Trophoblast cell (in vitro differentiated cells and primary cell): ENCODE results near the gene RNU1-3.
A peak's percentile ranks its signal among the peaks of the same experiment; 100 is the strongest.
"Not testable (repeated sequence)": the region's sequence is repeated elsewhere in the genome, so short reads cannot be mapped to it uniquely, and the experiment has no call there.

Source experiments
- DNase-seq, 2 donors: peaks; one replicate each; pipeline ENCODE4 v3.0.0-alpha.2; 2016
- H2AFZ ChIP-seq: 2 replicates; pipeline ENCODE4 v1.6.1; 2013; ENCODE audit warnings: low read length, moderate library complexity, mild to moderate bottlenecking; ENCODE audit not compliant: insufficient read depth, poor library complexity
- H2AK5ac ChIP-seq: 2 replicates; pipeline ENCODE4 v1.6.1; 2013; ENCODE audit warnings: mild to moderate bottlenecking, low read length
- H2BK120ac ChIP-seq: 2 replicates; pipeline ENCODE4 v1.6.1; 2013; ENCODE audit warnings: low read length, mild to moderate bottlenecking, moderate library complexity; ENCODE audit not compliant: insufficient read depth, poor library complexity
- H2BK12ac ChIP-seq: 2 replicates; pipeline ENCODE4 v1.6.1; 2013; ENCODE audit warnings: mild to moderate bottlenecking, low read length, moderate library complexity
- H2BK5ac ChIP-seq: 2 replicates; pipeline ENCODE4 v1.6.1; 2013; ENCODE audit warnings: low read length, low read depth, moderate library complexity, mild to moderate bottlenecking; ENCODE audit not compliant: poor library complexity
- H3K14ac ChIP-seq: 2 replicates; pipeline ENCODE4 v1.6.1; 2013; ENCODE audit warnings: mild to moderate bottlenecking, low read length
- H3K18ac ChIP-seq: 2 replicates; pipeline ENCODE4 v1.6.1; 2013; ENCODE audit warnings: mild to moderate bottlenecking, low read length
- H3K23ac ChIP-seq: 2 replicates; pipeline ENCODE4 v1.6.1; 2013; ENCODE audit warnings: low read length
- H3K27ac ChIP-seq: 2 replicates; pipeline ENCODE4 v1.5.1; 2013; ENCODE audit warnings: low read depth, mild to moderate bottlenecking, inconsistent platforms, low read length, moderate library complexity
- H3K27me3 ChIP-seq: 2 replicates; pipeline ENCODE4 v1.6.1; 2013; ENCODE audit warnings: inconsistent platforms, mild to moderate bottlenecking, low read length, moderate library complexity; ENCODE audit not compliant: insufficient read depth
- H3K36me3 ChIP-seq, 2 experiments: 1 replicate in 1 of 2; 2 replicates in 1 of 2; pipeline ENCODE4 v1.6.1; 2013; ENCODE audit warnings: low read length in 2 of 2, mild to moderate bottlenecking in 2 of 2, moderate library complexity in 1 of 2; ENCODE audit not compliant: insufficient read depth in 2 of 2, control insufficient read depth in 1 of 2
- H3K4ac ChIP-seq: 2 replicates; pipeline ENCODE4 v1.6.1; 2013; ENCODE audit warnings: low read depth, mild to moderate bottlenecking, low read length, moderate library complexity
- H3K4me1 ChIP-seq, 2 experiments: 1 replicate in 1 of 2; 2 replicates in 1 of 2; pipeline ENCODE4 v1.6.1; 2013; ENCODE audit warnings: low read length in 2 of 2, mild to moderate bottlenecking in 2 of 2, moderate library complexity in 1 of 2; ENCODE audit not compliant: insufficient read depth in 2 of 2, control insufficient read depth in 1 of 2
- H3K4me2 ChIP-seq: 2 replicates; pipeline ENCODE4 v1.6.1; 2013; ENCODE audit warnings: inconsistent platforms, mild to moderate bottlenecking, low read length, moderate library complexity
- H3K4me3 ChIP-seq: 2 replicates; pipeline ENCODE4 v1.5.1; 2013; ENCODE audit warnings: mild to moderate bottlenecking, low read depth, low read length, inconsistent platforms
- H3K79me1 ChIP-seq: one replicate; pipeline ENCODE4 v1.6.1; 2013; ENCODE audit warnings: low read length
- H3K79me2 ChIP-seq: 2 replicates; pipeline ENCODE4 v1.6.1; 2013; ENCODE audit warnings: low read length, mild to moderate bottlenecking; ENCODE audit not compliant: control insufficient read depth, insufficient read depth, poor library complexity
- H3K9ac ChIP-seq: 2 replicates; pipeline ENCODE4 v1.6.1; 2013; ENCODE audit warnings: mild to moderate bottlenecking, low read length
- H3K9me3 ChIP-seq: 2 replicates; pipeline ENCODE4 v1.6.1; 2013; ENCODE audit warnings: low read depth, mild to moderate bottlenecking, control low read depth, inconsistent platforms, low read length; ENCODE audit not compliant: insufficient read depth
- H4K12ac ChIP-seq: 2 replicates; pipeline ENCODE4 v1.6.1; 2013; ENCODE audit warnings: low read depth, mild to moderate bottlenecking, low read length, moderate library complexity
- H4K8ac ChIP-seq: 2 replicates; pipeline ENCODE4 v1.6.1; 2013; ENCODE audit warnings: low read depth, mild to moderate bottlenecking, low read length, moderate library complexity
- H4K91ac ChIP-seq: one replicate; pipeline ENCODE4 v1.6.1; 2013; ENCODE audit warnings: low read depth, mild to moderate bottlenecking, low read length, moderate library complexity
- WGBS: extraction: QIAGEN DNeasy Blood & Tissue Kit; methylation state at CpG from one replicate; pipeline ENCODE4 v1.1.7; 2013; ENCODE audit warnings: missing lambda C conversion rate; ENCODE audit not compliant: insufficient read length, insufficient coverage; ENCODE audit errors: extremely low coverage; 5-methylcytosine and 5-hydroxymethylcytosine counted together

The RNU1-3 gene

GRCh38 chr1:16712131-16712530 is 45.4 kb upstream of the RNU1-3 start:
- not testable (repeated sequence) for H4K12ac ChIP-seq, H3K27me3 ChIP-seq, H3K18ac ChIP-seq, H3K9me3 ChIP-seq, H4K8ac ChIP-seq, DNase-seq, H3K79me2 ChIP-seq, H3K36me3 ChIP-seq, H3K4ac ChIP-seq, H3K14ac ChIP-seq, H4K91ac ChIP-seq, H2BK120ac ChIP-seq, H3K79me1 ChIP-seq, H2BK5ac ChIP-seq, H3K9ac ChIP-seq, H2AK5ac ChIP-seq, H3K4me2 ChIP-seq, H3K23ac ChIP-seq, H3K4me3 ChIP-seq, H2AFZ ChIP-seq, H3K27ac ChIP-seq
- Histone ChIP-seq H3K4me1 (peaks cover 10% of the 10 kb centered on the region in 2 experiments), H2BK12ac (peak overlapping the region; percentile 76)
- WGBS, result no CpG with 5 or more reads among the region's 5 CpGs

DNA sequence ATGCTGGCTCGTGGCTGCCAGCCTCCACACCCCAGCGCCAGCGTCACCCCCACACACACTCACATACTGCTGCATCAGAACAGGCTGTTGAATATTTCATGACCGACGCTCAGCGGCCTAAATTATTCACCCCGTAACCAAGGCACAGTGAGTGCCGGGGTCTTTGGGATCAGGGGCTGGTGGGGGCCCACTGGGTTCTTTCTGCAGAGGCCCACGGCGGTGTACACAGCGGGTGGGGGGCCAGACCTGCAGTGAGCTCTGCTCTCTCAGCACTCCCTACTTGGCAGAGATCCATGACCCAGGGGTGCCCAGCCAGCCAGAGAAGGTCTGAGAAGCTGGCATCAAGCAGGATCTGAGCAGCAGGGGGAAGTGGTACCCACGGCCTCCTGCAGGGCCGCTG is 43.9 kb upstream of the RNU1-3 start:
- no CpG with 5 or more reads among the region's 13 CpGs for WGBS
- H3K9ac ChIP-seq, H4K8ac ChIP-seq, H3K36me3 ChIP-seq, H3K4me2 ChIP-seq, DNase-seq, H3K4me3 ChIP-seq, H3K18ac ChIP-seq, H3K79me1 ChIP-seq, H3K9me3 ChIP-seq, H3K27me3 ChIP-seq, H2AK5ac ChIP-seq, H2BK120ac ChIP-seq, H3K4ac ChIP-seq, H4K91ac ChIP-seq, H2BK12ac ChIP-seq, H3K4me1 ChIP-seq, H3K27ac ChIP-seq, H2AFZ ChIP-seq, H3K79me2 ChIP-seq, H2BK5ac ChIP-seq, H3K23ac ChIP-seq, H3K14ac ChIP-seq, H4K12ac ChIP-seq: not testable (repeated sequence)

DNA sequence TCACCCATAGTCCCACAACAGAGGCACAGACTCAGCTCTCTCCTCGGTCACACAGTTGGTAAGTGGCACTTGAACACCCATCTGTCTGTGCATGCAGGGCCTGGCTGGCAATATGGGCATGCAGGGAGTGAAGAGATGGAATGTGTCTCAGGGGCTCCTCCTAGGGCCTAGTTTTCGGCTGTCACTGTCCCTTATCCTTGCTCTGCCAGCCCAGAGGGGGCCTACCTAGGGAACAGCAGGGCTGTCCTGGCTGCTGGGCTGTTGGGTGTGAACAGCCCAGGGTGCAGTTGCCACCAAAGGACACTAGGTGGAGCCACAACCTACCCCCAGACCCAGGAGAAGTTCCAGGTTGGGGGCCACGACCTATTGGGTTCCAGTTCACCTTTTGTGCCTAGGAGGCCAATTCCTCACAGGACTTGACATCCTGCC is 42.9 kb upstream of the RNU1-3 start:
- H3K36me3 ChIP-seq, H4K91ac ChIP-seq, H4K8ac ChIP-seq, H3K18ac ChIP-seq, H3K4me2 ChIP-seq, H3K27ac ChIP-seq, H3K79me1 ChIP-seq, H3K27me3 ChIP-seq, H2BK5ac ChIP-seq, H3K9ac ChIP-seq, H3K9me3 ChIP-seq, H3K23ac ChIP-seq, H2AK5ac ChIP-seq, H3K4ac ChIP-seq, H2AFZ ChIP-seq, H4K12ac ChIP-seq, H3K79me2 ChIP-seq, H3K14ac ChIP-seq, H3K4me1 ChIP-seq, H3K4me3 ChIP-seq, H2BK12ac ChIP-seq, H2BK120ac ChIP-seq: not testable (repeated sequence)
- DNase-seq, result peak; percentile 10 to 42
- no CpG with 5 or more reads among the region's 3 CpGs for WGBS

DNA sequence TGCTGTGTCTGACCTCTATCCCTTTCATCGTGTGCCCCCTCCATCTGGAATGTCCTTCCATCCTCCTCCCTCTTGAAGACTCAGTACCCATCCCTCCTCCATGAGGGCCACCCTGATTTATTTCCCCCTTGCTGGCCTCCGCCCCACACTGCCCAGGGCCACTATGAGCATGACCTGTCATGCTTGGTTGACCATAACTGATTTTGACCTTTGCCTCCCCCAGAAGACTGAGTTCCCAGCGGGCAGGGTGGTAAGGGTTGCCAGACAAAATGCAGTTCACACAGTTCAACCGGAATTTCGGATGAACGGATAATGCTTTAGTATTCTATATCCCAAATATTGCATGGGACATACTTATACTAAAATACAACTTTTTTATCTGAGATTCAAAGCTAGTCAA is 42.0 kb upstream of the RNU1-3 start:
- not testable (repeated sequence) for H2BK12ac ChIP-seq, H3K14ac ChIP-seq, H2AK5ac ChIP-seq, H3K4me1 ChIP-seq, H3K79me1 ChIP-seq, H3K23ac ChIP-seq, H3K79me2 ChIP-seq, H2AFZ ChIP-seq, DNase-seq, H3K36me3 ChIP-seq, H3K4ac ChIP-seq, H4K8ac ChIP-seq, H3K4me2 ChIP-seq, H3K18ac ChIP-seq, H3K4me3 ChIP-seq, H2BK120ac ChIP-seq, H3K27me3 ChIP-seq, H3K9me3 ChIP-seq, H4K91ac ChIP-seq, H3K27ac ChIP-seq, H3K9ac ChIP-seq, H2BK5ac ChIP-seq, H4K12ac ChIP-seq
- WGBS, result no CpG with 5 or more reads among the region's 6 CpGs
